Esophagus squamous epithelium (tissue), 4 donors: ENCODE data around the gene CCDC82.

Experiments
- CTCF ChIP-seq, 6 experiments: fragments of 450-650 bp in 4 of 6; fragments of 200-600 bp in 2 of 6; sonication (generic) in 2 of 6; IDR thresholded peaks; one replicate each; pipeline ENCODE4 v1.5.1; 2016 to 2019; ENCODE audit warnings: antibody characterized with exemption in 6 of 6, mild to moderate bottlenecking in 4 of 6, moderate library complexity in 4 of 6
- POLR2A ChIP-seq, 4 donors: fragments of 450-650 bp; IDR thresholded peaks; one replicate each; pipeline ENCODE4 v1.6.1; 2017; ENCODE audit warnings: antibody characterized with exemption in 4 of 4, mild to moderate bottlenecking in 4 of 4, moderate library complexity in 3 of 4

GRCh38 chr11:96303980-96304379 lies 85.7 kb downstream of the CCDC82 start:
- TF ChIP-seq CTCF (IDR thresholded peaks at IDR 0.05) (no peak), POLR2A (IDR thresholded peaks at IDR 0.05) (no peak)
